A549 (cell line): ENCODE data around the gene THOC7.

Source experiments
- CHD4 ChIP-seq: fragments of 200-600 bp; sonication (generic); IDR thresholded peaks from 2 replicates; pipeline ENCODE4 v1.6.1; 2016; ENCODE audit warnings: antibody characterized with exemption, mild to moderate bottlenecking, borderline replicate concordance
- CTCF ChIP-seq: fragments of >200 bp; sonication (Bioruptor Twin); formaldehyde crosslinking; IDR thresholded peaks from 3 replicates; pipeline ENCODE4 v1.5.1; 2016
- EP300 ChIP-seq, 2 experiments: fragments of >200 bp; sonication (Bioruptor Twin); formaldehyde crosslinking; IDR thresholded peaks; 2 replicates in 1 of 2; 3 replicates in 1 of 2; pipeline ENCODE4 v1.6.1; 2016 to 2017
- KDM1A ChIP-seq: fragments of 200-600 bp; sonication (generic); IDR thresholded peaks from 2 replicates; pipeline ENCODE4 v1.6.1; 2016; ENCODE audit warnings: low read depth, mild to moderate bottlenecking
- POLR2A ChIP-seq: IDR thresholded peaks from 2 replicates; pipeline ENCODE4 v1.6.1; 2012; ENCODE audit warnings: mild to moderate bottlenecking, low read length
- RAD21 ChIP-seq, 2 experiments: fragments of >200 bp in 1 of 2; sonication (Bioruptor Twin) in 1 of 2; formaldehyde crosslinking in 1 of 2; IDR thresholded peaks in 1 of 2; conservative IDR thresholded peaks in 1 of 2; 2 replicates in 1 of 2; 3 replicates in 1 of 2; pipeline ENCODE4 v1.6.1; 2012 to 2018; ENCODE audit warnings: inconsistent platforms in 1 of 2
- RCOR1 ChIP-seq: fragments of 150-350 bp; IDR thresholded peaks from 2 replicates; pipeline ENCODE4 v1.6.1; 2014; ENCODE audit warnings: antibody characterized with exemption, low read length, low read depth
- RFX5 ChIP-seq: fragments of 450-650 bp; IDR thresholded peaks from 2 replicates; pipeline ENCODE4 v1.7.1; 2014; ENCODE audit warnings: antibody characterized with exemption, mild to moderate bottlenecking, moderate library complexity
- RNF2 ChIP-seq: fragments of 200-600 bp; sonication (generic); IDR thresholded peaks from 2 replicates; pipeline ENCODE4 v1.6.1; 2016; ENCODE audit warnings: low read depth, mild to moderate bottlenecking, antibody characterized with exemption, moderate library complexity, borderline replicate concordance
- SMC3 ChIP-seq: fragments of >200 bp; sonication (Bioruptor Twin); formaldehyde crosslinking; IDR thresholded peaks from 3 replicates; pipeline ENCODE4 v1.6.1; 2018; ENCODE audit warnings: inconsistent platforms
- TP53 ChIP-seq: fragments of 250-450 bp; sonication (Bioruptor Pico); IDR thresholded peaks from 2 replicates; pipeline ENCODE4 v1.5.0; 2021; ENCODE audit warnings: mild to moderate bottlenecking, moderate library complexity
- TF ChIP-seq, protein P1 (sequence below): fragments of 450-650 bp; IDR thresholded peaks from 2 replicates; pipeline ENCODE4 v1.6.1; 2014; ENCODE audit warnings: antibody characterized with exemption

DNA sequence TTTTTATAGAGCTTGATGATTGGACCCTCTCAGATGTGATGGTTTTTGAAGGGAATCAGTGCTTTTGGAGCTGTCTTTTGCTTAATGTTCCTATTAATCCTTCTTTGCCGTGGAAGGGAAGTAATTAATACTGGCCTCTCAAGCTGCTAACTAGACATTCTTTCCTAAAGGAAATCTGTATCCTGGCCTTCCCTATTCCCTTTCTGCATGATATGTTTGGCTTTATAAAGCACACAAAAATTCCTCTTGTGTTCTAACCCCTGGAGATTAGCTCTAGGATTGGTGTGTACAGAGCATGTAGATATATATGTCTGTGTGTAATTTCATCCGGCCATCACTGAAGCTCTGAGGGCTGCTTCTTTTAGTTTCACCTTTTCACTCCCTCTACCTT is 7.0 kb upstream of the THOC7 start:
- TF ChIP-seq SMC3 (no peak), CTCF (no peak), RNF2 (no peak), RFX5 (no peak), RCOR1 (no peak), KDM1A (no peak), POLR2A (no peak), EP300 (IDR thresholded peaks at IDR 0.05) (no peak), CHD4 (no peak), TP53 (CRISPR knock-in tag) (no peak), RAD21 (conservative IDR thresholded peaks at IDR 0.05 in 1 of 2, IDR thresholded peaks at IDR 0.05 in 1 of 2) (no peak)
- TF ChIP-seq, protein P1, sequence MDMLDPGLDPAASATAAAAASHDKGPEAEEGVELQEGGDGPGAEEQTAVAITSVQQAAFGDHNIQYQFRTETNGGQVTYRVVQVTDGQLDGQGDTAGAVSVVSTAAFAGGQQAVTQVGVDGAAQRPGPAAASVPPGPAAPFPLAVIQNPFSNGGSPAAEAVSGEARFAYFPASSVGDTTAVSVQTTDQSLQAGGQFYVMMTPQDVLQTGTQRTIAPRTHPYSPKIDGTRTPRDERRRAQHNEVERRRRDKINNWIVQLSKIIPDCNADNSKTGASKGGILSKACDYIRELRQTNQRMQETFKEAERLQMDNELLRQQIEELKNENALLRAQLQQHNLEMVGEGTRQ: no peak
